K562 (cell line): ENCODE data around the gene IQCE. TPM values are rescaled to one million over a fixed set of nuclear protein-coding genes. Genes with fewer than 3 reads are reported as not detected.

Source experiments
- ATAC-seq: fragments of 200-7000 bp; cut with Tn5 transposase; 3 replicates; pipeline ENCODE4 v1.9.1; 2020; ENCODE audit warnings: moderate library complexity
- BruUV-seq: library from RNA; stranded (reverse); fragments of 400-500 nt; replicated peaks from 2 replicates; lab custom pipeline; 2021; lab: Mats Ljungman, UMichigan
- CTCF ChIA-PET: fragments of 300-600 bp; formaldehyde crosslinking; extraction: SDS; loops from one replicate; lab custom pipeline; 2021; ENCODE audit warnings: low intra/inter-chr PET ratio; lab: Yijun Ruan, JAX
- POLR2A ChIA-PET: fragments of 300-600, 350-650 bp; sonication (Branson Sonifier 250); formaldehyde crosslinking; extraction: SDS; loops from one replicate; lab custom pipeline; 2021; ENCODE audit warnings: antibody characterized with exemption, inconsistent platforms; lab: Yijun Ruan, JAX
- DNase-seq, 4 experiments: peaks; one replicate each; pipeline versions ENCODE4 v3.0.0 to v3.0.0-alpha.2; 2011 to 2018; ENCODE audit warnings: low spot score in 3 of 4, mixed read lengths in 3 of 4; ENCODE audit errors: extremely low read depth in 1 of 4
- FAIRE-seq: peaks from 2 replicates; lab custom pipeline; 2011; peaks lifted over from hg19 to GRCh38; lab: Jason Lieb, UNC
- H2AFZ ChIP-seq: 2 replicates; pipeline ENCODE4 v1.6.0; 2011; ENCODE audit warnings: low read depth, low read length, control low read depth, inconsistent platforms
- H3K27ac ChIP-seq: fragments of 200-600 bp; 3 replicates; pipeline ENCODE4 v1.8.0; 2011; ENCODE audit warnings: low read depth, mild to moderate bottlenecking, control low read depth, inconsistent platforms, low read length, moderate library complexity, mixed read lengths; ENCODE audit errors: extremely low read depth
- H3K27me3 ChIP-seq, 2 experiments: fragments of 300-600 bp in 1 of 2; 2 replicates in 1 of 2; 3 replicates in 1 of 2; pipeline versions ENCODE4 v1.6.0 to v1.8.0; 2011; ENCODE audit warnings: inconsistent platforms in 2 of 2, low read length in 2 of 2, mild to moderate bottlenecking in 1 of 2, mixed read lengths in 1 of 2, moderate library complexity in 1 of 2; ENCODE audit not compliant: control insufficient read depth in 2 of 2, insufficient read depth in 2 of 2
- H3K36me3 ChIP-seq: fragments of 300-600 bp; 3 replicates; pipeline ENCODE4 v1.8.0; 2011; ENCODE audit warnings: mild to moderate bottlenecking, low read length, inconsistent platforms; ENCODE audit not compliant: control insufficient read depth, insufficient read depth
- H3K4me1 ChIP-seq, 2 experiments: fragments of 200-600 bp in 1 of 2; replicated peaks in 1 of 2; 2 replicates in 1 of 2; 3 replicates in 1 of 2; pipeline versions ENCODE4 v1.5.1 to v1.8.0; 2011; ENCODE audit warnings: inconsistent platforms in 2 of 2, low read length in 2 of 2, mild to moderate bottlenecking in 1 of 2, mixed read lengths in 1 of 2, moderate library complexity in 1 of 2; ENCODE audit not compliant: control insufficient read depth in 2 of 2, insufficient read depth in 2 of 2
- H3K4me2 ChIP-seq: 2 replicates; pipeline ENCODE4 v1.6.1; 2011; ENCODE audit warnings: low read length, control low read depth, inconsistent platforms, mixed read lengths; ENCODE audit not compliant: insufficient read depth
- H3K4me3 ChIP-seq: fragments of 200-600 bp; sonication (generic), shearing (Covaris generic); 2 replicates; pipeline ENCODE4 v1.5.1; 2016; ENCODE audit warnings: control low read depth, inconsistent platforms
- H3K79me2 ChIP-seq: fragments of 200-600 bp; 3 replicates; pipeline ENCODE4 v1.8.0; 2011; ENCODE audit warnings: low read length, inconsistent platforms; ENCODE audit not compliant: control insufficient read depth, insufficient read depth
- H3K9ac ChIP-seq, 2 experiments: 2 replicates each; pipeline versions ENCODE4 v1.6.0 to v1.6.1; 2011; ENCODE audit warnings: low read depth in 2 of 2, low read length in 2 of 2, control low read depth in 1 of 2, inconsistent platforms in 1 of 2, mild to moderate bottlenecking in 1 of 2, mixed read lengths in 1 of 2; ENCODE audit not compliant: insufficient read depth in 1 of 2
- H3K9me1 ChIP-seq: one replicate; pipeline ENCODE4 v1.6.0; 2011; ENCODE audit warnings: inconsistent platforms, mild to moderate bottlenecking, low read length, moderate library complexity; ENCODE audit not compliant: control insufficient read depth, insufficient read depth
- H3K9me3 ChIP-seq: replicated peaks from 2 replicates; pipeline ENCODE4 v1.5.1; 2011; ENCODE audit warnings: low read depth, low read length, inconsistent platforms; ENCODE audit not compliant: control insufficient read depth, insufficient read depth
- H4K20me1 ChIP-seq: replicated peaks from 2 replicates; pipeline ENCODE4 v1.6.1; 2011; ENCODE audit warnings: low read length, inconsistent platforms, mixed read lengths; ENCODE audit not compliant: control insufficient read depth, insufficient read depth
- ARHGAP35 ChIP-seq: fragments of 450-650 bp; IDR thresholded peaks from 2 replicates; pipeline ENCODE4 v1.6.1; 2018; ENCODE audit not compliant: partially characterized antibody
- EHMT2 ChIP-seq: fragments of 450-650 bp; IDR thresholded peaks from 2 replicates; pipeline ENCODE4 v1.6.1; 2018; ENCODE audit warnings: antibody characterized with exemption
- HNRNPL ChIP-seq: fragments of 200-400 bp; formaldehyde crosslinking; IDR thresholded peaks from 2 replicates; pipeline ENCODE4 v1.6.1; 2017; ENCODE audit warnings: low read depth, mild to moderate bottlenecking, low read length
- POLR2G ChIP-seq: fragments of 200-400 bp; formaldehyde crosslinking; IDR thresholded peaks from 2 replicates; pipeline ENCODE4 v1.6.1; 2017; ENCODE audit warnings: low read depth, mild to moderate bottlenecking, antibody characterized with exemption, low read length, moderate library complexity
- TCF3 ChIP-seq: sonication (generic); formaldehyde crosslinking; IDR thresholded peaks from 2 replicates; pipeline ENCODE4 v1.4.0; 2020; ENCODE audit warnings: mild to moderate bottlenecking, missing genetic modification reagents
- WGBS: fragments of 100-300 bp; shearing (Covaris generic); methylation state at CpG from one replicate; pipeline ENCODE4 v1.1.6; 2016; ENCODE audit warnings: low coverage, mixed read lengths; ENCODE audit not compliant: insufficient coverage; ENCODE audit errors: missing lambda C conversion rate; 5-methylcytosine and 5-hydroxymethylcytosine counted together
- in situ Hi-C: fragments of 300-500 bp; cut with MboI; formaldehyde crosslinking; loops from 4 replicates; pipeline ENCODE4 v1.15.0; 2018; ENCODE audit warnings: inconsistent platforms, mixed read lengths
- intact Hi-C: fragments of 100-400 bp; cut with micrococcal nuclease; formaldehyde crosslinking; loops from 2 replicates; pipeline ENCODE4 v1.14.2; 2022
- polyA plus RNA-seq, 8 experiments: library from polyadenylated mRNA; depleted of rRNA in 4 of 8; stranded (reverse) in 5 of 8; unstranded in 3 of 8; fragments of >200 nt; fragmentation: Nextera tagmentation in 2 of 8; fragmentation: Illumina TruSeq in 1 of 8; extraction: Ambion mirVana in 2 of 8; extraction: Trizol in 1 of 8; gene quantifications; 2 replicates each; pipeline versions ENCODE4 v1.2.1 to v1.2.3, GENCODE V29; 2011 to 2014; ENCODE audit warnings: inconsistent platforms in 1 of 8, missing spikeins in 1 of 8
- total RNA-seq, 7 experiments: library from RNA; depleted of rRNA in 6 of 7; stranded (reverse); fragments of >200 nt in 6 of 7; fragmentation: Illumina TruSeq in 2 of 7; extraction: Trizol in 2 of 7; gene quantifications; 2 replicates each; pipeline versions ENCODE4 v1.2.1 to v1.2.3, GENCODE V29; 2011 to 2021; ENCODE audit warnings: low replicate concordance in 1 of 7
- TF ChIP-seq, protein P1 (sequence below): fragments of 250-450 bp; sonication (Bioruptor Pico); IDR thresholded peaks from 2 replicates; pipeline ENCODE4 v1.4.0; 2020

Gene IQCE
- total and polyA plus RNA-seq, 9 of the 15 experiments (the other 6 are each of a cell fraction or from before 2014, with no cell fraction given) = 0.18 to 8.5 (median 4.2) TPM

- TF ChIP-seq, protein P1, sequence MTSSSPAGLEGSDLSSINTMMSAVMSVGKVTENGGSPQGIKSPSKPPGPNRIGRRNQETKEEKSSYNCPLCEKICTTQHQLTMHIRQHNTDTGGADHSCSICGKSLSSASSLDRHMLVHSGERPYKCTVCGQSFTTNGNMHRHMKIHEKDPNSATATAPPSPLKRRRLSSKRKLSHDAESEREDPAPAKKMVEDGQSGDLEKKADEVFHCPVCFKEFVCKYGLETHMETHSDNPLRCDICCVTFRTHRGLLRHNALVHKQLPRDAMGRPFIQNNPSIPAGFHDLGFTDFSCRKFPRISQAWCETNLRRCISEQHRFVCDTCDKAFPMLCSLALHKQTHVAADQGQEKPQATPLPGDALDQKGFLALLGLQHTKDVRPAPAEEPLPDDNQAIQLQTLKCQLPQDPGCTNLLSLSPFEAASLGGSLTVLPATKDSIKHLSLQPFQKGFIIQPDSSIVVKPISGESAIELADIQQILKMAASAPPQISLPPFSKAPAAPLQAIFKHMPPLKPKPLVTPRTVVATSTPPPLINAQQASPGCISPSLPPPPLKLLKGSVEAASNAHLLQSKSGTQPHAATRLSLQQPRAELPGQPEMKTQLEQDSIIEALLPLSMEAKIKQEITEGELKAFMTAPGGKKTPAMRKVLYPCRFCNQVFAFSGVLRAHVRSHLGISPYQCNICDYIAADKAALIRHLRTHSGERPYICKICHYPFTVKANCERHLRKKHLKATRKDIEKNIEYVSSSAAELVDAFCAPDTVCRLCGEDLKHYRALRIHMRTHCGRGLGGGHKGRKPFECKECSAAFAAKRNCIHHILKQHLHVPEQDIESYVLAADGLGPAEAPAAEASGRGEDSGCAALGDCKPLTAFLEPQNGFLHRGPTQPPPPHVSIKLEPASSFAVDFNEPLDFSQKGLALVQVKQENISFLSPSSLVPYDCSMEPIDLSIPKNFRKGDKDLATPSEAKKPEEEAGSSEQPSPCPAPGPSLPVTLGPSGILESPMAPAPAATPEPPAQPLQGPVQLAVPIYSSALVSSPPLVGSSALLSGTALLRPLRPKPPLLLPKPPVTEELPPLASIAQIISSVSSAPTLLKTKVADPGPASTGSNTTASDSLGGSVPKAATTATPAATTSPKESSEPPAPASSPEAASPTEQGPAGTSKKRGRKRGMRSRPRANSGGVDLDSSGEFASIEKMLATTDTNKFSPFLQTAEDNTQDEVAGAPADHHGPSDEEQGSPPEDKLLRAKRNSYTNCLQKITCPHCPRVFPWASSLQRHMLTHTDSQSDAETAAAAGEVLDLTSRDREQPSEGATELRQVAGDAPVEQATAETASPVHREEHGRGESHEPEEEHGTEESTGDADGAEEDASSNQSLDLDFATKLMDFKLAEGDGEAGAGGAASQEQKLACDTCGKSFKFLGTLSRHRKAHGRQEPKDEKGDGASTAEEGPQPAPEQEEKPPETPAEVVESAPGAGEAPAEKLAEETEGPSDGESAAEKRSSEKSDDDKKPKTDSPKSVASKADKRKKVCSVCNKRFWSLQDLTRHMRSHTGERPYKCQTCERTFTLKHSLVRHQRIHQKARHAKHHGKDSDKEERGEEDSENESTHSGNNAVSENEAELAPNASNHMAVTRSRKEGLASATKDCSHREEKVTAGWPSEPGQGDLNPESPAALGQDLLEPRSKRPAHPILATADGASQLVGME (CRISPR knock-in tag) = no peak
- TF ChIP-seq TCF3 (CRISPR knock-in tag) = no peak
These were observed 81.1 kb downstream of the IQCE start (continued) for GRCh38 chr7:2639695-2640481.

DNA sequence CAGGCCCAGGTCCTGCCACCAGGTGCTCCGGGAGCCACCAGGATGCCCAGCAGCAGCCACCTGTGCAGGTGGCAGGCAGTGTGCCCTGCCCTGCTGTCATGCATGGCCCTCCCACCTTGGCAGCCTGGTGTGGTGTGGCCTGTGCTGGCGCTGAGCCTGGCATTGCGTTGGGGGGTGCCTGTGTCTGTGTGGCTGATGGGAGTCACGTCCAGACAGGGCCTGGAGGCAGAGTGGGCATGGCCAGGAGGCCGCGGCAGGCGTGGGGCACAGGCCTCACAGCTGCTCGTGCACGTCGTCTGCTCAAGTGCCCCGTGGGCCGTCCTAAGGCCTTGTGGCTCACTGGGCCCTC lies 81.7 kb downstream of the IQCE start:
- Histone ChIP-seq H4K20me1 (peaks cover 9% of the 10 kb centered on the region; the same call in 1 of the 2 replicates), H3K36me3 (no peaks in the 10 kb centered on the region), H3K4me2 (no peak overlapping the region), H3K9me3 (no peaks in the 10 kb centered on the region), H3K4me1 (peaks cover 0 to 84% of the 10 kb centered on the region in 2 experiments; a peak in 3 of 5 replicates), H3K79me2 (no peaks in the 10 kb centered on the region), H3K9ac (no peak overlapping the region; a peak in 1 of 4 replicates), H2AFZ (no peak overlapping the region), H3K4me3 (no peak overlapping the region), H3K27me3 (no peaks in the 10 kb centered on the region; a peak in 1 of 5 replicates), H3K27ac (no peak overlapping the region), H3K9me1 (no peaks in the 10 kb centered on the region)
- no peak for ATAC-seq
- 65% methylated on average over 9 of the region's 12 CpGs for WGBS
- POLR2A ChIA-PET = no interaction called here
- intact Hi-C loops (no loop called here), in situ Hi-C loops (no loop called here)
- CTCF ChIA-PET = no interaction called here
- BruUV-seq = no TSS peak
- no peak for FAIRE-seq
- DNase-seq = no peak
- TF ChIP-seq EHMT2 (no peak), POLR2G (0 out of 2 replicates have a peak, but pooled peaks have one; percentile 12), HNRNPL (peak; percentile 73; the same call in 1 of the 2 replicates), ARHGAP35 (no peak)
